ENCODE measurements around the gene RABGAP1L. TPM values are rescaled to one million over a fixed set of nuclear protein-coding genes. Genes with fewer than 3 reads are reported as not detected.

The RABGAP1L gene
- total RNA-seq, 4 donors from 2014 or later: 48.2 to 102 (median 59.1) TPM

DNA sequence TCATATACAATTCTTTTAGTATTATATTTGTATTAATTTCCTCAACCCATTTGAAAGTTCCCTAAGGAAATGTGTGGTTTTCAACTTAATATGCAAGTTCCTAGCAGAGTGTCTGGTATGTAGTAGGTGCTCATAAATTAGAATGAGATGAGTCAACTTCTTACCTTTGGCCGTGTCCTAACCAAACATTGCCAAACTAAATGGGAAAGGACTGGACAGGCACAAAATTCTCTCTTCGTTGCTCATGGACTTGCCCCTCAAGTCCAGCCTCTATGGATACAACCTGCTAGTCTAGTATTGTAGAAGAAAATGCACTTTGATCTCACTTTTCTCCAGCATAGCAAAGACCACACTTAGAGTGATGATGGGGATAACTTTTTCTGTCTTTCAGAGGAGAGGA lies 875.5 kb downstream of the RABGAP1L start:
- Histone ChIP-seq H3K36me3 (no peaks in the 10 kb centered on the region), H3K27me3 (no peaks in the 10 kb centered on the region), H3K27ac (no peak overlapping the region), H3K4me1 (peaks cover 1% of the 10 kb centered on the region), H3K9me3 (no peaks in the 10 kb centered on the region), H3K4me3 (no peak overlapping the region)
- no peak for TF ChIP-seq POLR2AphosphoS5 (IDR thresholded peaks at IDR 0.05)
- TF ChIP-seq EP300 (IDR thresholded peaks at IDR 0.05): no peak
- no peak for TF ChIP-seq POLR2A (IDR thresholded peaks at IDR 0.05)
- TF ChIP-seq, protein P1, sequence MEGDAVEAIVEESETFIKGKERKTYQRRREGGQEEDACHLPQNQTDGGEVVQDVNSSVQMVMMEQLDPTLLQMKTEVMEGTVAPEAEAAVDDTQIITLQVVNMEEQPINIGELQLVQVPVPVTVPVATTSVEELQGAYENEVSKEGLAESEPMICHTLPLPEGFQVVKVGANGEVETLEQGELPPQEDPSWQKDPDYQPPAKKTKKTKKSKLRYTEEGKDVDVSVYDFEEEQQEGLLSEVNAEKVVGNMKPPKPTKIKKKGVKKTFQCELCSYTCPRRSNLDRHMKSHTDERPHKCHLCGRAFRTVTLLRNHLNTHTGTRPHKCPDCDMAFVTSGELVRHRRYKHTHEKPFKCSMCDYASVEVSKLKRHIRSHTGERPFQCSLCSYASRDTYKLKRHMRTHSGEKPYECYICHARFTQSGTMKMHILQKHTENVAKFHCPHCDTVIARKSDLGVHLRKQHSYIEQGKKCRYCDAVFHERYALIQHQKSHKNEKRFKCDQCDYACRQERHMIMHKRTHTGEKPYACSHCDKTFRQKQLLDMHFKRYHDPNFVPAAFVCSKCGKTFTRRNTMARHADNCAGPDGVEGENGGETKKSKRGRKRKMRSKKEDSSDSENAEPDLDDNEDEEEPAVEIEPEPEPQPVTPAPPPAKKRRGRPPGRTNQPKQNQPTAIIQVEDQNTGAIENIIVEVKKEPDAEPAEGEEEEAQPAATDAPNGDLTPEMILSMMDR (IDR thresholded peaks at IDR 0.05): no peak
- 78% methylated on average over 2 of the region's 2 CpGs for WGBS
- no peak for DNase-seq (ENCODE audit: low spot score in 2 of 2)

DNA sequence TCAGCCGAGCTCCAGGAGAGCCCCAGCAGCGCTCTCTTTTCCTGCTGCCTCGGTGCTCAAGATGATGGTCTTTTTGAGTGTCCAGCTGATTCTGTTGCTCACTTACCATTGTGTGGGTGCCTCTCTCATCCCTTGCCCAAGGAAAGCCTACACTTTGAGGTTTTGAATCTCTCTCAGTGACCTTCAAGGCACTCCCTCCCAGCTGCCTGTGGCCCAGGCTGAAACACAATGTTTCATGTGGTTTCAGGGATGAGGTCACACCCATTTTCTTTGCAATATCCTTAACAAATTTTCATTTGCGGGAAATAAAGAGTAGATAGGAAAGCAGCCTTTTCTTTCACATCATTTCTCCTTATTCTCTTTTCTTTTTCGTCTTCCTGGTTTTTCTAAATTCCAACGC lies 876.5 kb downstream of the RABGAP1L start:
- DNase-seq (ENCODE audit: low spot score in 2 of 2): no peak
- no peaks in the 10 kb centered on the region for H3K4me1 ChIP-seq
- no peaks in the 10 kb centered on the region for H3K9me3 ChIP-seq
- WGBS: 81% methylated on average over 6 of the region's 6 CpGs
- no peak overlapping the region for H3K4me3 ChIP-seq
- H3K27ac ChIP-seq: no peak overlapping the region
- no peaks in the 10 kb centered on the region for H3K27me3 ChIP-seq
- TF ChIP-seq POLR2A (IDR thresholded peaks at IDR 0.05) (no peak), POLR2AphosphoS5 (IDR thresholded peaks at IDR 0.05) (no peak), EP300 (IDR thresholded peaks at IDR 0.05) (no peak)
- TF ChIP-seq, protein P1 (IDR thresholded peaks at IDR 0.05): no peak
- H3K36me3 ChIP-seq: no peaks in the 10 kb centered on the region

DNA sequence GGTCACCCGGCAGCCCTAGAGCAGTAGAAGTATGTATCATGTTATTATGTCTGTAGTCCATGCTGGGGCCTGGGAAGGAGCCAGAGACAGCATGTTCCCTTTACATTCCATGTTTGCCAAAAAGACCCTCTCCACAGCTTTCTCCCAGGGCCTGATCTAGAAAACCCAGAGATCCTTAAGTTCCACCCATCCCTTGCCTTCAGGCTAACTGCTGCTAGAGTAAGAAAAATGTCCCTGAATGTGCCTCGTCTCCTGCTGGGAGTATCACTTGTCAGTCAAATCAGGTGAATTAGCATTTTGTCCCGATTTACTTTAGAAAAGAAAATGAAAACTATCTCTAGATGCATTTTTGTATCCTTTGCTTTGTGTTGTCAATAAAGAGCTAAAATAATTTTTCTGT lies 877.2 kb downstream of the RABGAP1L start:
- H3K27me3 ChIP-seq: no peaks in the 10 kb centered on the region
- TF ChIP-seq POLR2AphosphoS5 (IDR thresholded peaks at IDR 0.05) (no peak), EP300 (IDR thresholded peaks at IDR 0.05) (no peak), POLR2A (IDR thresholded peaks at IDR 0.05) (no peak)
- TF ChIP-seq, protein P1 (IDR thresholded peaks at IDR 0.05): no peak
- no peak overlapping the region for H3K4me3 ChIP-seq
- H3K27ac ChIP-seq: no peak overlapping the region
- H3K9me3 ChIP-seq: no peaks in the 10 kb centered on the region
- 66% methylated on average over 3 of the region's 3 CpGs for WGBS
- DNase-seq (ENCODE audit: low spot score in 2 of 2): no peak
- no peaks in the 10 kb centered on the region for H3K36me3 ChIP-seq
- H3K4me1 ChIP-seq: no peaks in the 10 kb centered on the region

DNA sequence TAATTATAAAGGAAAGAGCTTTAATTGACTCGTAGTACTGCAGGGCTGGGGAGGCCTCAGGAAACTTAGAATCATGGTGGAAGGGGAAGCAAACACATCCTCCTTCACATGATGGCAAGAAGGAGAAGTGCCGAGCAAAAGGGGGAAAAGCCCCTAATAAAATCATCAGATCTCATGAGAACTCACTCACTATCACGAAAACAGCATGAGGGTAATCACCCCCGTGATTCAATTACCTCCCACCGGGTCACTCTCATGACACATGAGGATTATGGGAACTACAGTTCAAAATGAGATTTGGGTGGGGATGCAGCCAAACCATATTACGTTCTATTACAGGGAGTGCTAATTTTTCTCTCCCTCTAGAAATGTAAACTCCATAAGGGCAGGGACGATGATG lies 878.1 kb downstream of the RABGAP1L start:
- no peaks in the 10 kb centered on the region for H3K36me3 ChIP-seq
- H3K27ac ChIP-seq: no peak overlapping the region
- no peaks in the 10 kb centered on the region for H3K27me3 ChIP-seq
- TF ChIP-seq, protein P1 (IDR thresholded peaks at IDR 0.05): no peak
- TF ChIP-seq POLR2AphosphoS5 (IDR thresholded peaks at IDR 0.05) (no peak), EP300 (IDR thresholded peaks at IDR 0.05) (no peak), POLR2A (IDR thresholded peaks at IDR 0.05) (no peak)
- WGBS: 80% methylated on average over 7 of the region's 7 CpGs
- no peak overlapping the region for H3K4me3 ChIP-seq
- no peak for DNase-seq (ENCODE audit: low spot score in 2 of 2)
- H3K9me3 ChIP-seq: no peaks in the 10 kb centered on the region
- H3K4me1 ChIP-seq: no peaks in the 10 kb centered on the region

DNA sequence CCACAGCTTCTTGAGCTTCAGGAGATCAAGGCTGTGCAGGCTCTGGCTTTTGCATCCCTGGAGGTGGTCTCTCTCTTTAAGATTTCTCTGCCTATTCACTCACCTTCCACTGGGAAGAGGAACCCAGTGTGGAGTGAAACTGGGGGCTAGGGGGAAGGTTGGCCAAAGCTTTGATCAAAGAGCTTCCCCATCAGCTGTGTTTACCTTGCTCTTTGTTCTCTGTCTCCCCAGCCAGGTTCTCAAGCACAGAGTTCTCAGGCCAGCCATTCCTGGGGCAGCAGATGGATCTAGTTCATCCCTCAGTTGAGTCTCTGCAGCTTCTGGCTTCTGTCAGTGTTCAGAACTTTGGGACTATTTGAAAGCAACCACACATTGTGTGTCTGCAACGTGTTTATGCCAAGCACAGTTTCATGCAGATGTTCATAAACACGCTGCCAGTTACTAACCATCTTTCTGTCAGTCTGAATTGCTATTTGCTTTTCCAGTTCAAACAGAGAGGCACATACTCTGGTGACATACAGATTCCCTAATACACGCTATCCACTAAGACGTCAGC lies 881.1 kb downstream of the RABGAP1L start:
- TF ChIP-seq POLR2A (IDR thresholded peaks at IDR 0.05) (no peak), EP300 (IDR thresholded peaks at IDR 0.05) (no peak), POLR2AphosphoS5 (IDR thresholded peaks at IDR 0.05) (no peak)
- TF ChIP-seq, protein P1 (IDR thresholded peaks at IDR 0.05): no peak
- Histone ChIP-seq H3K4me1 (no peaks in the 10 kb centered on the region), H3K27ac (no peak overlapping the region), H3K36me3 (no peaks in the 10 kb centered on the region), H3K4me3 (no peak overlapping the region), H3K27me3 (peaks cover 15% of the 10 kb centered on the region), H3K9me3 (no peaks in the 10 kb centered on the region)
- WGBS: 57% methylated on average over 4 of the region's 4 CpGs
- no peak for DNase-seq (ENCODE audit: low spot score in 2 of 2)
